Endothelial cell of umbilical vein (primary cell): ENCODE results near the gene PHTF1. TPM values are rescaled to one million over a fixed set of nuclear protein-coding genes. Genes with fewer than 3 reads are reported as not detected.

Experiments
- BruUV-seq: library from RNA; stranded (reverse); fragments of 400-500 nt; replicated peaks from 2 replicates; lab custom pipeline; 2021; lab: Mats Ljungman, UMichigan
- CTCF ChIA-PET: fragments of 300-600, 350-600 bp; sonication (Branson Sonifier 250); formaldehyde crosslinking; loops from one replicate; lab custom pipeline; 2021; ENCODE audit warnings: antibody characterized with exemption, inconsistent platforms; lab: Charles Lee
- POLR2A ChIA-PET: fragments of 300-600, 350-600 bp; sonication (Branson Sonifier 250); formaldehyde crosslinking; loops from one replicate; lab custom pipeline; 2021; ENCODE audit warnings: antibody characterized with exemption, inconsistent platforms; lab: Charles Lee
- DNase-seq: peaks from one replicate; pipeline ENCODE4 v3.0.0-alpha.2; 2011; ENCODE audit warnings: low read depth, low spot score
- FAIRE-seq: peaks from 2 replicates; lab custom pipeline; 2011; peaks lifted over from hg19 to GRCh38; lab: Jason Lieb, UNC
- H2AFZ ChIP-seq: 2 replicates; pipeline ENCODE4 v1.6.0; 2012; ENCODE audit warnings: low read depth, low read length, control low read depth, inconsistent platforms
- H3K27ac ChIP-seq: 2 replicates; pipeline ENCODE4 v1.5.1; 2011; ENCODE audit warnings: low read depth, mild to moderate bottlenecking, control low read depth, low read length, moderate library complexity; ENCODE audit not compliant: insufficient read depth
- H3K27me3 ChIP-seq, 2 experiments: 2 replicates each; pipeline versions ENCODE4 v1.6.0 to v1.6.1; 2011; ENCODE audit warnings: low read length in 2 of 2, mixed read lengths in 1 of 2; ENCODE audit not compliant: control insufficient read depth in 2 of 2, insufficient read depth in 2 of 2
- H3K36me3 ChIP-seq, 2 experiments: 2 replicates in 1 of 2; 3 replicates in 1 of 2; pipeline ENCODE4 v1.5.1; 2011; ENCODE audit warnings: low read length in 2 of 2, mild to moderate bottlenecking in 1 of 2, moderate library complexity in 1 of 2; ENCODE audit not compliant: control insufficient read depth in 2 of 2, insufficient read depth in 2 of 2; ENCODE audit errors: extremely low read depth in 1 of 2
- H3K4me1 ChIP-seq: 3 replicates; pipeline ENCODE4 v1.5.1; 2011; ENCODE audit warnings: mild to moderate bottlenecking, low read length; ENCODE audit not compliant: control insufficient read depth, insufficient read depth; ENCODE audit errors: extremely low read depth
- H3K4me2 ChIP-seq: 2 replicates; pipeline ENCODE4 v1.6.1; 2011; ENCODE audit warnings: low read length, control low read depth, mixed read lengths; ENCODE audit not compliant: insufficient read depth
- H3K4me3 ChIP-seq, 3 experiments: fragments of 200-600 bp in 1 of 3; sonication (generic), shearing (Covaris generic) in 1 of 3; replicated peaks in 1 of 3; 2 replicates each; pipeline ENCODE4 v1.5.1; 2011 to 2016; ENCODE audit warnings: control low read depth in 3 of 3, low read length in 3 of 3, mild to moderate bottlenecking in 2 of 3, inconsistent platforms in 1 of 3, low read depth in 1 of 3, moderate library complexity in 1 of 3; ENCODE audit not compliant: insufficient read depth in 1 of 3
- H3K79me2 ChIP-seq: 2 replicates; pipeline ENCODE4 v1.6.0; 2012; ENCODE audit warnings: low read length, inconsistent platforms; ENCODE audit not compliant: control insufficient read depth, insufficient read depth
- H3K9ac ChIP-seq: replicated peaks from 2 replicates; pipeline ENCODE3; 2011; ENCODE audit warnings: low read length, control low read depth; ENCODE audit not compliant: insufficient read depth; ENCODE audit errors: extremely low read depth
- H3K9me1 ChIP-seq: replicated peaks from 3 replicates; pipeline ENCODE4 v1.6.0; 2011; ENCODE audit warnings: mild to moderate bottlenecking, low read length; ENCODE audit not compliant: control insufficient read depth, insufficient read depth; ENCODE audit errors: extremely low read depth
- H3K9me3 ChIP-seq: replicated peaks from 2 replicates; pipeline ENCODE4 v1.5.1; 2012; ENCODE audit warnings: low read length, inconsistent platforms; ENCODE audit not compliant: control insufficient read depth, insufficient read depth
- H4K20me1 ChIP-seq: replicated peaks from 2 replicates; pipeline ENCODE3; 2011; ENCODE audit warnings: mild to moderate bottlenecking, low read length; ENCODE audit not compliant: control insufficient read depth, insufficient read depth; ENCODE audit errors: extremely low read depth
- EZH2 ChIP-seq: IDR thresholded peaks from 2 replicates; pipeline ENCODE4 v1.6.1; 2012; ENCODE audit warnings: borderline replicate concordance, low read depth, mild to moderate bottlenecking, moderate library complexity, low read length, inconsistent platforms; ENCODE audit not compliant: severe bottlenecking
- FOS ChIP-seq: IDR thresholded peaks from 2 replicates; pipeline ENCODE4 v1.6.1; 2011; ENCODE audit warnings: mild to moderate bottlenecking, low read length, moderate library complexity, borderline replicate concordance; ENCODE audit not compliant: insufficient read depth
- GATA2 ChIP-seq: IDR thresholded peaks from 2 replicates; pipeline ENCODE4 v1.7.0; 2011; ENCODE audit warnings: low read depth, mild to moderate bottlenecking, moderate library complexity, mixed read lengths, low read length; ENCODE audit not compliant: insufficient read length, insufficient read depth
- JUN ChIP-seq: IDR thresholded peaks from 2 replicates; pipeline ENCODE4 v1.6.1; 2011; ENCODE audit warnings: borderline replicate concordance, low read depth; ENCODE audit not compliant: insufficient read length, insufficient read depth
- MYC ChIP-seq: IDR thresholded peaks from one replicate; pipeline ENCODE4 v1.6.1; 2011; ENCODE audit warnings: mild to moderate bottlenecking, low read depth, low read length
- POLR2A ChIP-seq: IDR thresholded peaks from 2 replicates; pipeline ENCODE4 v1.6.1; 2012; ENCODE audit warnings: low read depth, mild to moderate bottlenecking, control low read depth, low read length
- POLR2AphosphoS5 ChIP-seq: IDR thresholded peaks from 2 replicates; pipeline ENCODE4 v1.6.1; 2012; ENCODE audit warnings: low read depth, mild to moderate bottlenecking, control low read depth, low read length, moderate library complexity; ENCODE audit not compliant: insufficient read depth
- dilution Hi-C: fragments of 300-500 bp; cut with MboI; formaldehyde crosslinking; loops from one replicate; pipeline ENCODE4 v1.15.0; 2019; ENCODE audit warnings: low sequenced_read_pairs; ENCODE audit not compliant: extremely low pct_ligation_motif_present
- intact Hi-C: fragments of 100-400 bp; cut with micrococcal nuclease; formaldehyde crosslinking; loops from one replicate; pipeline ENCODE4 v1.10.0; 2022
- polyA plus RNA-seq, 4 experiments: library from polyadenylated mRNA; depleted of rRNA in 3 of 4; stranded (reverse) in 3 of 4; unstranded in 1 of 4; fragments of >200 nt; gene quantifications; 2 replicates each; pipeline versions ENCODE4 v1.2.1 to v1.2.3, GENCODE V29; 2011 to 2012; ENCODE audit warnings: missing spikeins in 1 of 4
- total RNA-seq: library from RNA; stranded (reverse); gene quantifications from 2 replicates; pipeline ENCODE4 v1.2.3, GENCODE V29; 2021
- TF ChIP-seq, protein P1 (sequence below), 2 donors: IDR thresholded peaks; 1 replicate in 1 of 2; 2 replicates in 1 of 2; pipeline ENCODE4 v1.5.1; 2011; ENCODE audit warnings: low read length in 2 of 2, mild to moderate bottlenecking in 2 of 2, moderate library complexity in 2 of 2, control low read depth in 1 of 2, inconsistent platforms in 1 of 2, low read depth in 1 of 2; ENCODE audit not compliant: insufficient read depth in 1 of 2; ENCODE audit errors: extremely low read depth in 1 of 2
- TF ChIP-seq, protein P2 (sequence below): IDR thresholded peaks from 2 replicates; pipeline ENCODE4 v1.6.1; 2011; ENCODE audit not compliant: insufficient read depth, insufficient read length

PHTF1 gene
- total and polyA plus RNA-seq, 2 donors (not counting 3 experiments of a cell fraction or from before 2014, with no cell fraction given): 26.3 to 62.6 TPM

DNA sequence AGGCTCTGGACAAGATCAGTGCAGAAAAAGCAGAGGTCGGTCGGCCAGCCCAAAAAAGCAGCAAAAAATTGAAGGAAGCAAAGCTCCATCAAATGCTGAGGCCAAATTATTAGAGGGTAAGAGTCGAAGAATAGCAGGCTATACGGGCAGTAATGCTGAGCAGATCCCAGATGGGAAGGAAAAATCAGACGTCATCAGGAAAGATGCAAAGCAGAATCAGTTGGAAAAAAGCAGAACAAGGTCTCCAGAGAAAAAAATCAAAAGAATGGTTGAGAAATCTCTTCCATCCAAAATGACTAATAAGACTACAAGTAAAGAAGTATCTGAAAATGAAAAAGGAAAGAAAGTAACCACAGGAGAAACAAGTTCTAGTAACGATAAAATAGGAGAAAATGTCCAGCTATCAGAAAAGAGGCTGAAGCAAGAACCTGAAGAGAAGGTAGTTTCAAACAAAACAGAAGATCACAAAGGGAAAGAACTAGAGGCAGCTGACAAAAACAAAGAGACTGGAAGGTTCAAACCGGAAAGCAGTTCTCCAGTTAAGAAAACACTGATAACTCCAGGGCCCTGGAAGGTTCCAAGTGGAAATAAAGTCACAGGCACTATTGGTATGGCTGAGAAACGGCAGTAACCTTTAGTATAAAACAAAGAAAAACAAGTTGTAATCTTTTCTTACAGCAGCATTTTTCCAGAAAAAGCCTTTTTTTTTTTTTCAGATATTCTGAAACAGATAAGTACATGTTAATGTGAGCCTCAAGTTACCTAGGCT, 75.7 kb downstream of the PHTF1 start:
- Histone ChIP-seq H3K9me1 (no peaks in the 10 kb centered on the region), H4K20me1 (no peaks in the 10 kb centered on the region), H3K79me2 (no peaks in the 10 kb centered on the region), H3K9ac (peak overlapping the region; percentile 63), H3K4me2 (peak overlapping the region; percentile 76), H2AFZ (peak overlapping the region; percentile 25), H3K27me3 (no peaks in the 10 kb centered on the region), H3K9me3 (no peaks in the 10 kb centered on the region), H3K36me3 (peaks cover 0 to 2% of the 10 kb centered on the region in 2 experiments), H3K27ac (peak overlapping the region; percentile 75), H3K4me1 (peaks cover 23% of the 10 kb centered on the region), H3K4me3 (no peak overlapping the region)
- BruUV-seq: TSS peak; percentile 16
- intact Hi-C loops (no loop called here), dilution Hi-C loops (no loop called here)
- FAIRE-seq: peak; percentile 33
- CTCF ChIA-PET: interaction anchor here (0.7 to 1.4 kb wide), 8 partner anchors 16 to 573 kb away, joined by 3 to 6 read pairs (median 4); no protein-coding TSS in a partner anchor
- POLR2A ChIA-PET: interaction anchor here (0.6 to 0.9 kb wide), 3 partner anchors 25 to 924 kb away, joined by 3 read pairs; no protein-coding TSS in a partner anchor
- peak; percentile 92 for DNase-seq
- no peak for TF ChIP-seq POLR2AphosphoS5
- TF ChIP-seq GATA2: peak; percentile 64

DNA sequence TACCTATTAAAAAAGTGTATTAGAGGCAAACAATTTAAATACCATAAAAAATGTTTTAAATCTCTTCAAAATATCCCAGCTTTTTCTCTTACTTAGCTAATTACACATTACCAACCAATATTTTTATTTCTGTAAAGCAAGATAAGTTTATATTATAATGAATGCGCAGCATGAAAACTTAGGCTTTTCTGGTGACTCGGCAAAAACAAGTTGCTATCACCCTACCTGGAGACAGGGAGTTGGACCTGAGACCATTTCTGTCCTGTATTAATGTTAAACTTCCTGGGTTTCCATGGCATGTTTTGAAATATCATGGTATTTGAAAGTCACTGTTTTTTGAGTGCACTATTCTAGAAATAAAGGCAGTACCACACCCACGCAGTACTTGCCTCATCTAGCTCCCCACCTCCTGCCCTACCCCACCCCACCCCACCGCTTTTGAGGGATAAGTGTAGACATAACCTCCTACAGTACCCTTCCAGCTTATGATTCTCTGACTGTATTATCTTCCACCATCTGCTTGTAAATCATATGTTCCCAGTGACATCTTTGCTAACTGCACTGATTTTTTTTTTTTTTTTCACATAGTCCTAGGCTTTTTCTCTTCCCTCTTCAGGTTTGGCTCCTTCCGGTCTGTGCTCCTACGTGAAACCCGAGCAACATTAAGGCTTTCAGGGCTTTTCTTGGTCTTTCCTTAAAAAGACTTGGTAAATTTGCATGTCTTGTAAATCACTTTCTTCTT, 77.5 kb downstream of the PHTF1 start:
- no peaks in the 10 kb centered on the region for H3K9me3 ChIP-seq
- no peak for TF ChIP-seq JUN
- no peak for TF ChIP-seq FOS
- TF ChIP-seq EZH2: no peak
- TF ChIP-seq, protein P1, sequence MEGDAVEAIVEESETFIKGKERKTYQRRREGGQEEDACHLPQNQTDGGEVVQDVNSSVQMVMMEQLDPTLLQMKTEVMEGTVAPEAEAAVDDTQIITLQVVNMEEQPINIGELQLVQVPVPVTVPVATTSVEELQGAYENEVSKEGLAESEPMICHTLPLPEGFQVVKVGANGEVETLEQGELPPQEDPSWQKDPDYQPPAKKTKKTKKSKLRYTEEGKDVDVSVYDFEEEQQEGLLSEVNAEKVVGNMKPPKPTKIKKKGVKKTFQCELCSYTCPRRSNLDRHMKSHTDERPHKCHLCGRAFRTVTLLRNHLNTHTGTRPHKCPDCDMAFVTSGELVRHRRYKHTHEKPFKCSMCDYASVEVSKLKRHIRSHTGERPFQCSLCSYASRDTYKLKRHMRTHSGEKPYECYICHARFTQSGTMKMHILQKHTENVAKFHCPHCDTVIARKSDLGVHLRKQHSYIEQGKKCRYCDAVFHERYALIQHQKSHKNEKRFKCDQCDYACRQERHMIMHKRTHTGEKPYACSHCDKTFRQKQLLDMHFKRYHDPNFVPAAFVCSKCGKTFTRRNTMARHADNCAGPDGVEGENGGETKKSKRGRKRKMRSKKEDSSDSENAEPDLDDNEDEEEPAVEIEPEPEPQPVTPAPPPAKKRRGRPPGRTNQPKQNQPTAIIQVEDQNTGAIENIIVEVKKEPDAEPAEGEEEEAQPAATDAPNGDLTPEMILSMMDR (IDR thresholded peaks at IDR 0.05; ENCODE audit: extremely low read depth in 1 of 2, insufficient read depth in 1 of 2, low read depth in 1 of 2, low read length in 2 of 2): no peak
- TF ChIP-seq POLR2AphosphoS5: no peak
- TF ChIP-seq, protein P2, sequence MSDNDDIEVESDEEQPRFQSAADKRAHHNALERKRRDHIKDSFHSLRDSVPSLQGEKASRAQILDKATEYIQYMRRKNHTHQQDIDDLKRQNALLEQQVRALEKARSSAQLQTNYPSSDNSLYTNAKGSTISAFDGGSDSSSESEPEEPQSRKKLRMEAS: no peak
- no peak for TF ChIP-seq MYC
- TF ChIP-seq POLR2A: no peak
- TF ChIP-seq GATA2: no peak
- DNase-seq: no peak
- CTCF ChIA-PET: interaction anchor here (1.7 kb wide), 1 partner anchor 10 kb away, joined by 5 read pairs; no protein-coding TSS in a partner anchor
- dilution Hi-C loops (no loop called here), intact Hi-C loops (no loop called here)
- no peak overlapping the region for H3K4me3 ChIP-seq
- H3K9ac ChIP-seq: no peak overlapping the region
- no peaks in the 10 kb centered on the region for H4K20me1 ChIP-seq
- H3K36me3 ChIP-seq: no peaks in the 10 kb centered on the region
- FAIRE-seq: no peak
- no peaks in the 10 kb centered on the region for H3K27me3 ChIP-seq
- H2AFZ ChIP-seq: no peak overlapping the region
- no peak overlapping the region for H3K4me2 ChIP-seq
- BruUV-seq: no TSS peak
- no peak overlapping the region for H3K27ac ChIP-seq
- no peaks in the 10 kb centered on the region for H3K9me1 ChIP-seq
- no peaks in the 10 kb centered on the region for H3K79me2 ChIP-seq
- H3K4me1 ChIP-seq: peaks cover 31% of the 10 kb centered on the region
- POLR2A ChIA-PET: no interaction called here
